Right lobe of liver (tissue), 6 donors: ENCODE results near the gene TNNI3. TPM values are rescaled to one million over a fixed set of nuclear protein-coding genes. Genes with fewer than 3 reads are reported as not detected.
"Not testable (repeated sequence)": the region's sequence is repeated elsewhere in the genome, so short reads cannot be mapped to it uniquely, and the experiment has no call there.

Experiments
- ATAC-seq, 4 donors: fragments of 200-7000 bp; cut with Tn5 transposase; one replicate each; pipeline ENCODE4 v1.9.1; 2020; ENCODE audit warnings: mild to moderate bottlenecking in 4 of 4, moderate library complexity in 4 of 4
- DNase-seq, 3 donors: peaks; one replicate each; pipeline ENCODE4 v3.0.0-alpha.2; 2020
- H3K27ac ChIP-seq, 3 donors: fragments of 200-600 bp; one replicate each; pipeline ENCODE4 v1.8.0; 2022
- H3K27me3 ChIP-seq, 2 donors: fragments of 200-600 bp; one replicate each; pipeline ENCODE4 v1.8.0; 2022
- H3K36me3 ChIP-seq, 4 donors: fragments of 200-600 bp; sonication (generic) in 1 of 4; one replicate each; pipeline versions ENCODE4 v1.5.1 to v1.8.0; 2017 to 2022; ENCODE audit warnings: control low read depth in 1 of 4
- H3K4me1 ChIP-seq, 4 donors: fragments of 200-600 bp; sonication (generic) in 1 of 4; one replicate each; pipeline versions ENCODE4 v1.5.1 to v1.8.0; 2017 to 2022; ENCODE audit warnings: control low read depth in 1 of 4
- H3K4me3 ChIP-seq, 3 donors: fragments of 200-600 bp; one replicate each; pipeline ENCODE4 v1.8.0; 2022
- H3K9me3 ChIP-seq, 4 donors: fragments of 200-600 bp; sonication (generic) in 1 of 4; one replicate each; pipeline versions ENCODE4 v1.5.1 to v1.8.0; 2017 to 2022; ENCODE audit warnings: control low read depth in 1 of 4
- POLR2A ChIP-seq: fragments of 450-650 bp; IDR thresholded peaks from one replicate; pipeline ENCODE4 v1.6.1; 2017; ENCODE audit warnings: antibody characterized with exemption, mild to moderate bottlenecking
- WGBS: methylation state at CpG from one replicate; pipeline ENCODE4 v1.1.6; 2018; ENCODE audit warnings: low coverage, low lambda C conversion rate; ENCODE audit not compliant: insufficient coverage; ENCODE audit errors: missing lambda C conversion rate; 5-methylcytosine and 5-hydroxymethylcytosine counted together
- intact Hi-C, 2 donors: fragments of 100-400 bp; cut with DNase I; formaldehyde crosslinking; loops; one replicate each; pipeline versions ENCODE4 v1.11.2 to v1.14.1; 2022
- total RNA-seq, 6 experiments: library from RNA; depleted of rRNA in 2 of 6; stranded (reverse); fragments of >200 nt in 2 of 6; fragmentation: NEBNext Ultra II Directional in 3 of 6; extraction: Animal tissue kit (Norgen Biotek cat#: 25700) in 3 of 6; gene quantifications; one replicate each; pipeline versions ENCODE4 v1.1.0 to v1.2.4, GENCODE V29; 2016 to 2023
- TF ChIP-seq, protein P1 (sequence below), 4 donors: fragments of 200-600 bp in 3 of 4; fragments of 450-650 bp in 1 of 4; IDR thresholded peaks; one replicate each; pipeline versions ENCODE4 v1.5.1 to v1.8.0; 2016 to 2022; ENCODE audit warnings: antibody characterized with exemption in 4 of 4, mild to moderate bottlenecking in 2 of 4
- donor health status: DM: no; HTN: yes; CAD: no.
- donor health status: DM: no; HTN: no; CAD: no.
- donor health status: DM: no; HTN: no; CAD: no.
- donor health status: DM: no; HTN: yes; CAD: no.
- donor health status: DM: no; HTN: yes; CAD: no.

TNNI3 gene
- total RNA-seq, 6 experiments from 2014 or later = 0.43 to 0.83 (median 0.62) TPM; not detected in 3

DNA sequence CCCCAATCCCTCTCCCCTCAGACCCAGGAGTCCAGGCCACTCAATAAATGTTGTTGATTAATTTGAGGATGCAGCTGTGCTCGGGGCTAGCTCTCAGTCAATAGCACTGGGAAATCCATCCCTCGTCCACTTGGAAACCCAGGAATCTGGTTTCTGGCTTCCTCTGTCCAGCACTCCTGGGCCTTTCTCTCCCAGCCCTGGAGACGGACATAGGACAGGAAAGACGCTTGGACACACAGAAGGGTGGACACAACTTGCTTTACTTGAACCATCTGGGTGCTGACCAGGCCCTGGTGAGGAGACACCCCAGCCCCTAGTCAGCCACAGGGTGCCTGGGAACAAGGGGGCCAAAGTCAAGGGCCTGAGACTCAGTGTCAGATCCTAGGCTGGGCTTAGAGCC, 891 bp upstream of the TNNI3 start:
- intact Hi-C loops = no loop called here
- WGBS = 49% methylated on average over 3 of the region's 4 CpGs
- H3K27me3 ChIP-seq = peaks cover 0 to 26% of the 10 kb centered on the region in 2 donors

DNA sequence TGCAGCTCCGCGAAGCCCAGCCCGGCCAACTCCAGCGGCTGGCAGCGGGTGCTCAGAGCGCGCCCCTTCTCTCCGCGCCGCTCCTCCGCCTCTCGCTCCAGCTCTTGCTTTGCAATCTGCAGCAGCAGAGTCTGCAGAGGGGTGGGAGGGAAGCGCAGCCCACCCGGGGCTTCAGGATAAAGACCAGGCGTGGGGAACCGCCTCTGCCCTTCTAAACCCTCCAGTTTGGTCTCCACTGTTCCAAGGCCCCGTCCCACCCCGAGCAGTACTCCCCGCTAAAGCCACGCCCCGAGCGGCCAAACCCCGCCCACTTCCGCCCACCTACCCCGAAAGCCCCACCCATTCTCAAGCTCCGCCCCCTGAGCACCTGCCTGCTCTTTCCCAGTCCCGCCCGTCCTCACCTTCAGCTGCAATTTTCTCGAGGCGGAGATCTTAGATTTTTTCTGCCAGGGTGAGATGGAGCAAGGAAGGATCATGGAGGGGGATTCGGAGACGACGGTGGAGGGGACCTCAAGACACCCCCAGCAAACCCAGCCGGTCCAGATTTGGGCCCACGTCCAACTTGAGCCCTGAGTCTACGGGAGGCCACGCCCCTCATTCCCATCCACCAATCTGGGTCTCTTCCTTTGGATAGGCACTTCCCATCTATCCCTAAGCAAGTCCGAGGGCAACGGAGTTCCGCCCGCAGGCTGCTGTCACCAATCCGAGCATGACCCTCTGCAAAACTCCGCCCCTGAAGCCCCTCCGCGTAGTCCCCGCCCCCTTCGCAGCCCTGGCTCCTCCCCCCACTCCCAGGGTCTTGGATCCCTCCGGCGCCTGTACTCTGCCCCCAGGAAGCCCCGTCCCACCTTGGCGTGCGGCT, 1.1 kb downstream of the TNNI3 start:
- WGBS = 5% methylated on average over 19 of the region's 52 CpGs
- H3K4me3 ChIP-seq = no peak overlapping the region
- no peak for ATAC-seq
- H3K36me3 ChIP-seq = no peaks in the 10 kb centered on the region
- no peak overlapping the region for H3K27ac ChIP-seq
- intact Hi-C loops = no loop called here
- H3K27me3 ChIP-seq = peaks cover 0 to 15% of the 10 kb centered on the region in 2 donors
- no peaks in the 10 kb centered on the region for H3K9me3 ChIP-seq
- DNase-seq = no peak
- H3K4me1 ChIP-seq = no peaks in the 10 kb centered on the region
- TF ChIP-seq POLR2A = no peak
- TF ChIP-seq, protein P1, sequence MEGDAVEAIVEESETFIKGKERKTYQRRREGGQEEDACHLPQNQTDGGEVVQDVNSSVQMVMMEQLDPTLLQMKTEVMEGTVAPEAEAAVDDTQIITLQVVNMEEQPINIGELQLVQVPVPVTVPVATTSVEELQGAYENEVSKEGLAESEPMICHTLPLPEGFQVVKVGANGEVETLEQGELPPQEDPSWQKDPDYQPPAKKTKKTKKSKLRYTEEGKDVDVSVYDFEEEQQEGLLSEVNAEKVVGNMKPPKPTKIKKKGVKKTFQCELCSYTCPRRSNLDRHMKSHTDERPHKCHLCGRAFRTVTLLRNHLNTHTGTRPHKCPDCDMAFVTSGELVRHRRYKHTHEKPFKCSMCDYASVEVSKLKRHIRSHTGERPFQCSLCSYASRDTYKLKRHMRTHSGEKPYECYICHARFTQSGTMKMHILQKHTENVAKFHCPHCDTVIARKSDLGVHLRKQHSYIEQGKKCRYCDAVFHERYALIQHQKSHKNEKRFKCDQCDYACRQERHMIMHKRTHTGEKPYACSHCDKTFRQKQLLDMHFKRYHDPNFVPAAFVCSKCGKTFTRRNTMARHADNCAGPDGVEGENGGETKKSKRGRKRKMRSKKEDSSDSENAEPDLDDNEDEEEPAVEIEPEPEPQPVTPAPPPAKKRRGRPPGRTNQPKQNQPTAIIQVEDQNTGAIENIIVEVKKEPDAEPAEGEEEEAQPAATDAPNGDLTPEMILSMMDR (IDR thresholded peaks at IDR 0.05) = no peak

More for the DNA sequence above, 891 bp upstream of the TNNI3 start:
- Histone ChIP-seq H3K27ac (no peak overlapping the region), H3K36me3 (no peaks in the 10 kb centered on the region), H3K4me3 (no peak overlapping the region), H3K4me1 (no peaks in the 10 kb centered on the region), H3K9me3 (no peaks in the 10 kb centered on the region)
- ATAC-seq = no peak
- DNase-seq = no peak
- TF ChIP-seq, protein P1 (IDR thresholded peaks at IDR 0.05) = no peak
- TF ChIP-seq POLR2A = no peak

DNA sequence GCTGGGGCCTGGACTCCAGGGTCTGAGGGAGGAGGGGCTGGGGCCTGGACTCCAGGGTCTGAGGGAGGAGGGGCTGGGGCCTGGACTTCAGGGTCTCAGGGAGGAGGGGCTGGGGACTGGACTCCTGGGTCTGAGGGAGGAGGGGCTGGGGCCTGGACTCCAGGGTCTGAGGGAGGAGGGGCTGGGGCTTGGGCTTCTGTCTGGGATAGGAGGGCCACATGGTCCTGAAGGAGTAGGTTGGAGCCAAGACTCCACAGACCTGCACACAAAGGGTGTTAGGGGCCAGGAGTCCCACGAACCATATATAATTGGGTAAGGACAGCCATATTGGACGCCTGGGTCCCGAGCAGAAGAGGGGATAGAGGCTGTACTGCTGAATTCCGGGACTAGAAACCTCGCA, 1.7 kb downstream of the TNNI3 start:
- WGBS = 0% methylated on average over 4 of the region's 5 CpGs
- ATAC-seq, DNase-seq, H3K4me1 ChIP-seq, H3K27ac ChIP-seq, H3K27me3 ChIP-seq, H3K36me3 ChIP-seq, intact Hi-C loops, H3K9me3 ChIP-seq, H3K4me3 ChIP-seq: not testable (repeated sequence)

DNA sequence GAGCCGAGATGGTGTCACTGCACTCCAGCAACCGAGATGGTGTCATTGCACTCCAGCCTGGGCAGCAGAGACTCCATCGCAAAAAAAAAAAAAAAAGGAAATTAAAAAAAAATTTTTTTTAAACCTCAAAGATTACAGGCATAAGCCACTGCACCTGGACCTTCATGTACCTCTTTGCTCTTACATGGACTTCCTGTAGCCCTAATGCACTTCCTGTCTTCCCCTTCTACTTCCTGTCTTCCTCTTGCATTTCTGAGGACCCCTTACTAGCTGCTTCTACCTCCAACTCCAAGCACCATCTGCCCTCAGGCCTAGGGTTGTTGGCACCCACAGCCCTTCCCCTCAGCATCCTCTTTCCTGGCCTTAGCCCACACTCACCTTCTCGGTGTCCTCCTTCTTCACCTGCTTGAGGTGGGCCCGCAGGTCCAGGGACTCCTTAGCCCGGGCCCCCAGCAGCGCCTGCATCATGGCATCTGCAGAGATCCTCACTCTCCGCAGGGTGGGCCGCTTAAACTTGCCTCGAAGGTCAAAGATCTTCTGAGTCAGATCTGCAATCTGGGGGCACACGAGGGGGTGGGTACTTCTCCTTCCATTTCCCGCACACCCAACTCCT, 3.8 kb downstream of the TNNI3 start:
- DNase-seq (no peak), ATAC-seq (no peak)
- no peak for TF ChIP-seq POLR2A
- TF ChIP-seq, protein P1 (IDR thresholded peaks at IDR 0.05) = no peak
- no peak overlapping the region for H3K27ac ChIP-seq
- no peak overlapping the region for H3K4me3 ChIP-seq
- H3K36me3 ChIP-seq = no peaks in the 10 kb centered on the region
- peaks cover 0 to 9% of the 10 kb centered on the region in 2 donors for H3K27me3 ChIP-seq
- H3K4me1 ChIP-seq = no peaks in the 10 kb centered on the region
- H3K9me3 ChIP-seq = no peaks in the 10 kb centered on the region
- 64% methylated on average over 12 of the region's 12 CpGs for WGBS
- intact Hi-C loops = no loop called here

DNA sequence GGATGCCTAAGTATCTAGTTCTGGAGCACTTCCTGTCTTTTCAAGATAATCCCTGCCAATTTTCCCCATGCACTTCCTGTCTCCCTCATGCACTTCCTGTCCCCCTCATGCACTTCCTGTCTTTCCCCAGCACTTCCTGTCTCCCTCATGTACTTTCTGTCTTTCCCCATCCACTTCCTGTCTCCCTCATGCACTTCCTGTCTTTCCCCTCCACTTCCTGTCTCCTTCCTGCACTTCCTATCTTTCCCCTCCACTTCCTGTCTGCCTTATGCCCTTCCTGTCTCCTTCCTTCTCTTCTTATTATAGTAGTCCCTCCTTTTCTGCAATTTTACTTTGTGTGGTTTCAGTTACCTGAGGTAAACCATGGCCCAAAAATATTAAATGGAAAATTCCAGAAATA, 5.5 kb downstream of the TNNI3 start:
- H3K4me1 ChIP-seq = no peaks in the 10 kb centered on the region
- ATAC-seq (no peak), DNase-seq (no peak)
- no peaks in the 10 kb centered on the region for H3K36me3 ChIP-seq
- no peak overlapping the region for H3K27ac ChIP-seq
- no peaks in the 10 kb centered on the region for H3K9me3 ChIP-seq
- no peak for TF ChIP-seq POLR2A
- TF ChIP-seq, protein P1 (IDR thresholded peaks at IDR 0.05) = no peak
- intact Hi-C loops = no loop called here
- no peak overlapping the region for H3K4me3 ChIP-seq
- peaks cover 0 to 4% of the 10 kb centered on the region in 2 donors for H3K27me3 ChIP-seq
